Stimulated activated CD8-positive, alpha-beta memory T cell treated with anti-CD3 and anti-CD28 coated beads, Interleukin-2, amount 100 ng/mL, for 48 hours (primary cell): ENCODE measurements around the gene ADCYAP1R1.

Experiments used
- DNase-seq, 2 donors: peaks; one replicate each; pipeline ENCODE4 v3.0.0-alpha.2; 2020; ENCODE audit warnings: low read depth in 2 of 2

Gene ADCYAP1R1

DNA sequence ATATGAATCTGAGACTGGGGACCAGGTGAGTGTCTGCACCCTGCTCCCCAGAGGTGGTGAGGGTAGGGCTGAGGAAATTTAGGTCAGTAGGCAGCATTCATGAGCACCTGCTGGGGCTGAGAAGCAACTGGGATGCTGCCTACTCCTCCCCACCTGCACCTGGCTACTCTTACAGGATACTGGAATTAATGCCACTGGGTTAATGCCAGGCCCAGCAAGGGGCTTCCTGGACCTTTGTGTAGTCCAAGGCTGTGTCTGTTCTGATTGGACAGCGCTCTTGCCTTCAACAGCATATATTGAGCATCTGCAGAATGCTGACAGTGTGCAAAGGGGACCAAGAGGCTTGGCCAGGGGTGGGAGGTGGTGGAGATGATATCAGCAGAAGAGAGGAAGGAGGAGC, 32.1 kb downstream of the ADCYAP1R1 start:
- DNase-seq: no peak

DNA sequence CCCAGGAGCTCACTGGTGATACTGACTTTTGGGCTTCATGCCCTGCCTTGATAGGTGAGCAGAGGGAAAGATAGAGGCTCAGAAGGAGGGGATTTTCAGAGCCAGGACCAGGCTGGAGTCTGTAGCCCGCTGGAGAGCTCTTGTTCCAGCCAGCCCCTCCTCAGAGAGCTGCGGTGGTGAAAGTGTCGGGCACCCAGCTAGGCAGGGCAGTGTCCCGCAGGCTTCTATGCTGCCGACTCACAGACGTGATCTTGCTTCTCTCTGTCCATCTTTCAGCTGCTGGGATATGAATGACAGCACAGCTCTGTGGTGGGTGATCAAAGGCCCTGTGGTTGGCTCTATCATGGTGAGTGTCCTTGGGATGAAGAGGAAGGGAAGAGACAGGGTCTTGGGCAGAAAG, 35.2 kb downstream of the ADCYAP1R1 start:
- no peak for DNase-seq

DNA sequence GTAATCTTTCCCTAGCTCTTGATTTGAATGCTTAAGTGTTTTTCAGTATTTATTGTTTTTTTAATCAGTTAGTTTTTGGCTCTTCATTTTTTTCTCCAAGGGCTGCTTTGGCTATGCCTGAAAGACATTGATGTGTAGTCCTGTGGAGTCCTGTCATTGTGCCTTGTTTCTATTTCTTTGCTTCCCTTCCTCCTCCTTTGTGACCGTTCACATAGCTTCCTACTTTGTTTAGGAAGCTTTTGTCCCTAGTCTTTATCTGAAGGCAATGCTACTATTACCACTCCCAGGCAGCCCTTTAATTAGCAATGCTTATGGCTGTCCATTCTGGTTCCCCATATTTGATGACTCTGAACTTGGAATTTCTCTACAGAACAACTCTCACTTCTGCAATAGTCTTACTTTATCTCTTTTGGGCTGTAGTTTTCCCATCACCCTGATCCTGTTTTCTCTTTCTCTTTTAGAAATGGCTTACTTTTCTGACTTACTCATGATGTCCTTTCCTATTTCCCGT, 39.9 kb downstream of the ADCYAP1R1 start:
- no peak for DNase-seq

DNA sequence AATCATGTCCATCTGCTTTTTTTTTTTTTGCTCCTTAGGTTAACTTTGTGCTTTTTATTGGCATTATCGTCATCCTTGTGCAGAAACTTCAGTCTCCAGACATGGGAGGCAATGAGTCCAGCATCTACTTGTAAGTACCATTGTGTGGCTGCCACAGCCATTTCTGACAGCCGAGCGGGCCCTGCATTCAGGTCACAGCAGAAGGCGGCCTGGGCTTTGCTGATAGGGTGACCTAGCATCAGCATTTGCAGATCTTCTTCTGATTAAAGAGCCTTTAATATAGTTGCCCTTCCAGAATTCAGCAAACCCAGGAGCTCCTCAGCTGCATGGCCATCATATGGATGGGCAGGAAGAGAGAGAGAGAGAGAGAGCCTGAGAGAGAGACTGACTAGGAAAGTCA, 40.5 kb downstream of the ADCYAP1R1 start:
- DNase-seq: no peak

DNA sequence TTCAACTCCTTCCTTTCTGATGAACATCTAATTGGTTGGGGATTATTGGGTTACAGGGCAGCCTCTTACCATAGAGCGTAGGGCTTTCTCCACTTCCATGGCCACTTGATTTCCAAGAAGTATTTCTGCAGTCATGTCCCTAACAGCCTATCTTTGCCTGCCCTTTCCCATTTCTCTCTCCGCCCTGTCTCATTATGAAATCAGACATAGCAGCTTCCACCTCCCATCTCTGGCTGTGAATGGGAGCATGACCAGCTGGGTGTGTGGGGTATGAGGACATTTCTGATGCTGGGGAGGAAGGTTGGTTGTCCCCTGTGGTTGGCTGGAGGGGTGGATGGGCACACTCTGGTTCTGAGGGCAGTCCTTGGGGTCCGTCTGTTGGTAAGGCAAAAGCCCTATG, 41.2 kb downstream of the ADCYAP1R1 start:
- no peak for DNase-seq

DNA sequence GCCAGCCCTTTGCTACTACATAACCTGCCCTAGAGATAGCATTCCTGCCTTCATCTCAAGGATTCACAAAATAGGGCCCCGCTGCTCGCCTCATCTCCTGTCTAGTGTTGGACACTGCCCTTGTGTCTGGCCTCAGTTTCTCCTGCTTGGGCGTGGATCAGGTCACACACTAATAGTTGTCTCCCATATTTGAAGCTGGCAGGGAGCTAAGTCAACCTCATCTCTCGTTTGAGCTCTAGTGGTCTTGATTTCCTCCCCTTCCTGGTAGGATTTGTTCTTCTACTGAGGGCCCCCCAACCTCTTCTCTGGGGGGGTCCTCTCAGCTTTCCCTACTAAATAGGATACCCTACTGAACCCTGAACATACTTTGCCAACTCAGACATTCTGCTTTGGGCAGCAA, 42.2 kb downstream of the ADCYAP1R1 start:
- DNase-seq: no peak

DNA sequence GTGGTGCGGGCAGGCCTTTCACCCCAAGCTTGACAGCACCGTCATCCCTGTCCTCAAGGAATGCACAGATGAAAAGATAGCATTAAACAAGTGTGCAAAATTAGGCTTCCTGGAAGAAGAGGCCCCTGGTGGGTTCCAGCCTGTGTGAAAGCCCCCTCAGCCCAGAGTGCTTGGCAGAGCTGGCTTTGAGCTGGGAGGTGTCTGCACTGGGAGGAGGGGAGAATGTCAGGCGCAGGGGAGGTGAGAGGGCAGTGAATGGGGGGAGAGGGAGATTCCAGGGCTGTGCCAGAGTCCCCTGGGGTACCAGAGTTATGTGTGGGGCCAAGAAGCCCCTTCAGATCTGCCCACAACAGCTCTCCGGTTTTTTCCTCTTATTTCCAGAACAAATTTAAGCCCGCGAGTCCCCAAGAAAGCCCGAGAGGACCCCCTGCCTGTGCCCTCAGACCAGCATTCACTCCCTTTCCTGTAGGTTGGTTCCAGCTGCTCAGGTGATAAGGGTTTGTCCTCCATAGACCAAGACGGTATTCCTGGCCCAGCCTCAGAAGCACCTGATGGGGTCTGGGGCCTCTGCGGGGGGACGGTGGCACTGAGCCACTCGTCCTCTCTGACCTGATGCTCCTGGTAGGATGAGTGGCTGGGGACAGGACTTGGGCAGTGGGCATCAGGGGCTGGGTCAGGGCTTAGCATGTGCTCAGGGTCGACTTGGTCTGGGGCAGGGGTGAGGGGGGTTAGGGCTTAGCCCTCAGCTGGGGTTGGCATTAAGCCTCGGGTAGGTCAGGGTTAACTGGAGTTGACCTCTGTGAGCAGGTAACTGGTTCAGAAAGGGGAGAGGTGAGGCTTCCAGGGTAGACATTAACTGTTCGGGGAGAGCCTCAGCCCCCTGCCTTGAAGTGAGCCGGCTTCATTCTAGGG, 43.4 kb downstream of the ADCYAP1R1 start:
- DNase-seq: no peak

DNA sequence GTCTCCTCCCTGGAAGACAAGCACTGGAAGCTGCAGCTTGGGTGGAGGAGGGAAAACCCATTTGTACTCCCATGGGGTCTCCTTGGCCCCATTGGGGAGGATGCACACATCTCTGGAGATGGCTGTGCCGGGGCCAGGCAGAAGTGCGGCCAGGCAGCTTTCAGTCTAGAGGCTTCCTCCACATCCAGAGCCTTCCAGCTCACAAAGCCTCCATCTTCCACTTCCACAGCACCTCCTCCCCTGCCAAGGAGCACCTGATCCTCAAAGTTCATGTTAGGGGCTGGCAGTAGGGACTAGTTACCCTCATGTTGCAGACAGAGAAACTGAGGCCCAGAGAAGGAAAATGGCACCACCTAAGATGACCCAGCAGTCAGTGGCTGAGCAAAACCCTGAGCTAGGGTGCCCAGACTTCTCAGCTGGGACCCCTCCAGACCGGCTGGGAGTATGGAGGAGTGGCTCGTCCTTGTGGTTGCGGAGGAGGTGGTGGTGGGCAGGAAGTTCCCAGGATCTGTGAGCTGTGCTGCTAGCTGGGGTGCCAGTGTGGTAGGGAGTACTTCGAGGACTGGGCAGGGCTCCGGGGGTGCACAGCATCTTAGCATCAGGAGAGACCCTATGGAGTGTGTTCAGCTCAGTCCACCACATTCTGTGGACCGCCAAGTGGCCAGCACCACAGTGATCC, 44.2 kb downstream of the ADCYAP1R1 start:
- DNase-seq: no peak

DNA sequence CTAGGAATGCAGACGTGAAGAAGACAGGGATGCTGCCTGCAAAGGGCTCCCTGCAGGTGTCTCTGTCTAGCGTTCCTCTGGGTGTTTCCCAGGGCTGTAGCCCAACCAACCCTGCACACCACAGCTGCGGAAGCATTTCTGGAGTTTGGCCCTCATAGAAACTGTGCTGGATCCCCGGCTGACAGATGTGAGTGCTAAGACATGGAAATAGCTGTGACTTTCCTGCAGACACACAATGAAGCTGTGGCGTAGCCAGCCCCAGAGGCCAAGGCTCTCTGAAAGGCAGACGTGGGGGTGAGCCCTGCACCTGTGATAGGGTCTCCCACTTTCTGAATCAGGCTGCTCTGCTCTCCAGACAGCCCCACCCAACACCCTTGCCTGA, 44.8 kb downstream of the ADCYAP1R1 start:
- no peak for DNase-seq

DNA sequence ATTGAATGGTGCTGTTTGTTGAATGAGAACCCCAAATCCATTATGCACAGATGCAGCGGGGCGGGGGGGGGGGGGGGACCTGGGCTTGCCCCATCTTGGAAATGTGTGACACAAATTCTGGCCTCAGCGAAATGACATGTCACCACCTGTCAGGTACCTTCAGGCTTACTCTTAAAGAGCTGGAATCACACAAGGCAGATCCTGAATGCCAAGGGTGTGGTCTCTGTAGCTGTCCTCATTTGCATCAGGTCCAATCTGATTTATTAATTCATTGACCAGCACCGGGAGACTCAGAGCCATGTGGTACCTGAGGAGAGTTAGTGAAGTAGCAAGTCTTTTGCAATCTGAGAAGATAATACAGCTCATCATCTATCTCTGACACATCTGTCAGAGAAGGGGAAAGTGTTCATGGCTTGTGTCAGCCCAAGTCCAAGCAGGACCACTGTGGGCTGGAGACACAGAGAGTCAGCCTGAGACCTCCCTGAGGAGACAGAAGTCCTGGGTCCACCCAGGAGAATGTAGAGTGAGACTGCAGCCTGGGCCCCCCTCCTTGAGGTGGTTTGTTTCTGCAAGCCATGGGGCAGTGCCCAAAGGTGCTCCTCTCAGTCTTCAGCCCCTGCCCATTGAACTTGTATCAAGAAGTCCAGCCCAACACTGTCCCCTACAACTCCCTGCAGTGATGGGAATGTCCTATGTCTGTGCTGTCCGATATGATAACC, 46.7 kb downstream of the ADCYAP1R1 start:
- no peak for DNase-seq

DNA sequence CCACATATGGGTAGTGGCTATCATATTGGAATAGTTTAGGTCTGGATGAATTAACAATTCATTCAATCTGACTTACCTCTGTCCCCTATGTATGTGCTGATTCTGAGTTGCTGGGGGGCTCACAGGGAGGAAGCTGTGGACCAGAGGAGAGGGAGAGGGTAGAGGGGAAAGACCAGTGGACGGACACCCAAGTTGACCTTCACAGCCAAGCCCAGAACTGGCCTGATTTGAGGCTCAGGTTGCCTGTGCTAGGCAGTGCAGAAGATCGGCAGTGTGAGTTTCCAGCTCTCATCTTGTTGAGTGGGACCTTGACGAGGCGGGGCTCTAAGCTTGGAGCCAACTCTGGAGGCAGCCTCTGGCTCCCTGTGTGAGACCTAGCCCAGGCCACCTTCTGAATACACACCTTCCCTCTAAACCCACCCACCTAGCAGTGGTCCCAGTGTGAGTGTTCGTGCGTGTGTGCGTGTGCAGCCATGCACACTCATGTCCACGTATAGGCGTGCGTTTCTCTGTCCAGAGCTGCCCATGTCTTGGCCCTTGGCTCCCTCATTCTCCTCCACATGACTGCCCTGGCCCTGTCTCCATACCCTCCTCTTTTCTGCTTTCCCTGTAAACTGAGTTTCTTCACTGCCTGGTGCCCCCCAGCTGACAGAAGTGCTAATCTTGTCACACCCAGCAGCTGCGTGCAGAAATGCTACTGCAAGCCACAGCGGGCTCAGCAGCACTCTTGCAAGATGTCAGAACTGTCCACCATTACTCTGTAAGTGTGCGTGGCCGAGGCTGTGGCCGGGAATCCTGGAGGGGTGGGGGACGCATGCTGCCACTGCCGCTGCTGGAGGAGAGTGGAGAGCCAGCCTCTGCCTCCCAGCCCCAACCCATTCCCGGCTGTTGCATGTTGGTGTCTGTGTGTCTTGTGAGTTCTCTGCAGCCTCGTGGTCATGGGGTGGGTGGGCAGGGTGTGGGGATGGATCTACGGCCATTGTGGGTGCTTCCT, 47.6 kb downstream of the ADCYAP1R1 start:
- no peak for DNase-seq

DNA sequence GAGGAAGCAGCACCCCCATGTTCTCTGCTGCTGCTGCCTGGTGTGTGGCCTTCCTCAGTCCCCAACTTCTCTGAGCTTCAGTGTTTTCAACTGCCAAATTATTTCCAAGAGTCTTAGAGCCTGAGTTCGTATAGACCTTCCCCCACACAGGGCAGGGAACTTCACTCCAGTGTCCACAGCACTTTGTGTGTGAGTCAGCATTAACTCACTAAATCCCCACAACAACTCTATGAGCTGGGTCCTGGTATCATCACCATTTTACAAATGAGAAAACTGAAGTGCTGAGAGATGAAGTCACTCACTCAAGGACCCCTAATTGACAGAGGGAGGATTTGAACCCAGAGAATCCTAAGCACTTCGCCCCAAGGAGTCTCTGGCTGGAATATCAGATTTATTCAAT, 48.3 kb downstream of the ADCYAP1R1 start:
- no peak for DNase-seq

DNA sequence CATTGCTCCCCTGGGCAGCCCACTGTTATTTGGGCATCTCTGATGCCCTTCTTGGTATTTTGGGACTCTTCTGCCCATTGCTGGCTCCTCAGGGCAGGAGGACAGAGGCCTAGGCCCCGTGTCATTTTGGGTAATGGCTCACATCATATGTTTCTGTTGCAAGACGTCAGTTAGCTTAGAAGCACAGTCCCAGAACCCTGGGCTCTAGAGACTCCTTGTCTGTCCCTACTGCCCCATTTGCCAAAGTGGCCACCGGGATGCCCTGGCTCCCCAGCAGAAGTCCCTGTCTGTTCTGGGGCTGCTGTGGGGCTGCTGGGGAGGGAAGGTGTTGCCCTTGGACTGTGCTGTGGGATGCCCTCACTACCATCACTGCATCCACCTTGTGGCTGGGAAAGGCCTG, 48.8 kb downstream of the ADCYAP1R1 start:
- DNase-seq: no peak

DNA sequence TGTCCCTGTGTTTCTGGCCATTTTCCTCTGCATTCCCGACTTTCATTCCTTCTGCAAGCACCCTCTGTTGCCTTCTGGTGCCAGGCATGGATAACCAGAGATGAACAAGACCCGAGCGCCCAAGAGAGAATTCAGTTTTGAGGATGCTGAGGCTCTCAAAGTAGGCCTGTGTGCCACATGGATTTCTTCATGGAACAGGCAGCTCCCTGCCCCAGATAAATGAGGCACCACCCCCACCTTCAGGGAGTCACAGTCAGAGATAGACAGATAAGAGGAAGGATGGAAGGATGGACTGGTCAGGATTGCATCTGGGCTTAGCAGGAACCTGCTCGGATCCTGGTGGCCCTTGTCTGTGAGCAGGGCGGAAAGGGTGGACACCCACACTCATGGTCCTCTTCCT, 49.4 kb downstream of the ADCYAP1R1 start:
- no peak for DNase-seq

DNA sequence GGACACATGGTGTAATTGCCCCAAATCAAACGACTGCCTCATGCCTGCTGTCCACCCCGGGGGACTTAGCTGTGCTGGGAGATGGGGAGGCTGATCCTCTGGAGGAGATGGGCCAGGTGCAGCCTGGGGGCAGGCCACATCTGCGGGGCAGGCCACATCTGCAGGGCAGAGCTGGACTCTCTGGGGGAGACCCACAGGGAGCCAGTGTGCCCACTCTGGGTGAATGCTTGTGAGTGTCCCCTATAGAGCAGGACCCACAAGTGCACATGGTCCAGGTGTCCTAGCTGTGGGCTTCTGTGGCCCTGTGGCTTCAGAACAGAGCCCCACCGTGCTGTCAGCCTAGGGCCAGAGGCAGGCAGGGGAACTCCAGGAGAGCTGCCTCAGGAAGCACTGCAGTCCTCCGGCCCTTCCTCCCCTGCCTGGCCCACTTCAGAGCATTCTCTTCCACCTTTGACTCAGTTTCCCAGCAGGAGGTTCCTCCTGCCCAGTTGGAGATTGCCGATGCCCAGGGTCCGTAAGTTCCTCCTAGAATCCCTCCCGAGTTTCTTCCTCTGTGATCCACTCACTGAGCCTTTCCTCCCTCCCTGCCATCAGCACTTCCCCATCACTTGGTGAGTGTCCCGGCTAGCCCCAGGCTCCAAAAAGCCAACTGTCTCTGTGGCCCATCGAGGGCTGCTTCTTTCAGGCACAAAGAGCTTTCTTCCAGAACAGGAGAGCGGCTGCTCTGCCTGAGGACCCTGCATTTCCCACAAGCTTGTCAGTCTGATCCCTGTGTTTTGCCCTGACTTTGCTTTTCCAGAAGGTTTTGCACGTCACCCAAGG, 50.3 kb downstream of the ADCYAP1R1 start:
- no peak for DNase-seq

DNA sequence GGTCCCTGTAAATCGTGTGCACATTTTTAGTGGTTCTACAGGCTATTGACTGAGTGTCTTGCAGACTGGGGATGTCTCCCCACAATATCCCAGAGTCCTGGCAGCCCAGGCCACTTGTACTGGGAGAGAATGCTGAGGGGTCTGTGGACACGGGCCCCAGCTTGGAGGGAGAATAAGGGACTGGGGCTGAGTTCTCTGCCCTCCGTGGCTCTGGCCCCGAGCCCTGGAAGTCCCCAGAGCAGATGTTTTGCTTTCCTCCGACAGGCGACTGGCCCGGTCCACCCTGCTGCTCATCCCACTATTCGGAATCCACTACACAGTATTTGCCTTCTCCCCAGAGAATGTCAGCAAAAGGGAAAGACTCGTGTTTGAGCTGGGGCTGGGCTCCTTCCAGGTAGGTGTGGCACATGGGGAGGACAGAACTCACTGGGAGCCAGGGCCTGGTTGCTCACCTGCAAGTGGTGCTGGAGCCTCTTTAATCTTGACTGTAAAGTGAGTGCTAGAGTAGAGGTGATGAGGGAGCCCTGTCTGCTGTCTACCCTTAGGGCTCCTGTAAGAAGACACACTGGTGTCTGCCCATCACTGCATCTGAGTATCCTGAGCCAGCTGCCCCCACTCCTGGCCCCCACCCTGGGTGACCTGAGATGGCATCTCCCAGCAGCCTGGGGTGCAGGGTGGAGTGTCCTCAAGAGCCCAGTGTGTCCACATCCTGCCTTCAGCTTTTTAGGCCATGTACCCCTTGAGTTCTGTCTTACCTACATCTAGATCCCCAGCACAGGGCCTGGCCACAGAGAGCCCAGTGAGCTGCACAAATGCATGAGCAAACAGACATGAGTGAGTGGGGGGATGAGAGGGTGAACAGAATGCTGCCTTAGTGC, 51.1 kb downstream of the ADCYAP1R1 start:
- DNase-seq: no peak

DNA sequence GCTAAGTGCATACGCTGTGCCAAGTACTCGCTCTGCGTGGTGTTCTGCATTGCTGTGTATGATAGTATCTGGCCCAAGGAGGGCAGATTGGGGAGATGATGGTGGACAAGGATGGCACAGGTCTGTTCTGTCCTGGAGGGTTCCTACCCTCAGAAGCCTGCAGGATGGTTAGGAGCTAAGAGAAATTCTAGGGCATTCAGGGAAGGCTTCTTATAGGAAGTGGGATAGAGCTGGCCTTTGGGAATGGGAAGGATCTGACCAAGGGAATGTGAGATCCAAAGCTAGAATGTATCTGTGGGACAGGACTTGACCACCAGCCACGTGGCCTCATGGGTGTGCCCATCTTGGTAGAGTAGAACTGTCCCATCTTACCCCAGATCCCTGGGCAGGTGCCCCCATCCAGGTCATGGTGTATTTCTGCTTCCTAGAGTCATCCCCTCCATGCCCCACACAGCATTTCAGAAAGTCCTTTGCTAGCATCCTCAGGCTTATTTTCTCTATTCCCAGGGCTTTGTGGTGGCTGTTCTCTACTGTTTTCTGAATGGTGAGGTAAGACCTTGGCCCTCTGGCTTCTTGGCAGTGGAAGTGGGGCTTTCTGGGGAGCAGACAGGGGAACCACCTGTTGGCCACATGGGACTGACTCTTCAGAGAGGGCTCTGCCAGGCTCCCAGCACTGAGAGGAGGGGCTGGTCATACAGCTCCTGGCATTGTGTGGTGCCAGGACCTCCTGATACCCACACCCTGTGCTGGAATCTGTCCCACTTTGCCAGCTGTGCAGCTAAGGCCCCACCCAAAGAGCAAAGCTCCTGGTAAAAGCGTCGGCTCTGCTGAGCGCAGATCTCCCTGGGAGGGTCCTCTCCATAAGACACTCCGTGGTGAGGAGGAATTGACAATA, 52.5 kb downstream of the ADCYAP1R1 start:
- no peak for DNase-seq

DNA sequence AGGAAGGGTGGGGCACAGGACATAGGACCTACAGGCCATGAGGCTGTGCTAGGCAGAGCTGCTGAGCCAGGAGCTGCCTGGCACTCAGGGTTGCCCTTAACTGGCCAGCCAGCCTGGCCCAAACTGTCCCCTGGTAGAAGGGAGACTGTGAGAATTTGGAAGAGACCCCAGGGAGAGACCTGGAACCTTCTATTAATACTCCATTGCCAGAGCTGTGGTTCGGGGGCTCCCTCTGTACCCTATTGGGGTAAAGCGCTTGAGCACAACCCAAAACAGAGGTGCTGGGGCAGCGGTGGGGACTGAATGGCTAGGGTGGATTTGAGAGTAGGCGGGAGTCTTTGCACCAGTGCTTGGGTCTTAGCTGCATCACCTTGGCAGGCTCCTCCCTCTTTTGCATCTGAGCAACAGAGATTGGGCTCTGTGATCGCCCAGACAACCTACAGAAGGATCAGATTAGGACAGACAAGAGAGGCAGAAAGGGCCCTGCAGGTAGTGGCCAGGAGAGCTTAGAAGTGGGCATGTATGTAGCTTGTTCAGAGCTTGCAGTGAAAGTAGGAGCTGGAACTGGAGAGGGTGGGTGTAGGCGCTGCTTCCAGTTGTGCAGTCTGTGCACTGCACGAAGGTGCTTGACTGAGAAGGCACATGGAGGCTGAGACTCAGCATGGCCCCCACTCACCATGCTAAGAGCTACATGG, 53.3 kb downstream of the ADCYAP1R1 start:
- DNase-seq: no peak
